ENCODE measurements around the gene CCL18.
"Not testable (repeated sequence)": the region's sequence is repeated elsewhere in the genome, so short reads cannot be mapped to it uniquely, and the experiment has no call there.

CCL18 gene, protein sequence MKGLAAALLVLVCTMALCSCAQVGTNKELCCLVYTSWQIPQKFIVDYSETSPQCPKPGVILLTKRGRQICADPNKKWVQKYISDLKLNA

DNA sequence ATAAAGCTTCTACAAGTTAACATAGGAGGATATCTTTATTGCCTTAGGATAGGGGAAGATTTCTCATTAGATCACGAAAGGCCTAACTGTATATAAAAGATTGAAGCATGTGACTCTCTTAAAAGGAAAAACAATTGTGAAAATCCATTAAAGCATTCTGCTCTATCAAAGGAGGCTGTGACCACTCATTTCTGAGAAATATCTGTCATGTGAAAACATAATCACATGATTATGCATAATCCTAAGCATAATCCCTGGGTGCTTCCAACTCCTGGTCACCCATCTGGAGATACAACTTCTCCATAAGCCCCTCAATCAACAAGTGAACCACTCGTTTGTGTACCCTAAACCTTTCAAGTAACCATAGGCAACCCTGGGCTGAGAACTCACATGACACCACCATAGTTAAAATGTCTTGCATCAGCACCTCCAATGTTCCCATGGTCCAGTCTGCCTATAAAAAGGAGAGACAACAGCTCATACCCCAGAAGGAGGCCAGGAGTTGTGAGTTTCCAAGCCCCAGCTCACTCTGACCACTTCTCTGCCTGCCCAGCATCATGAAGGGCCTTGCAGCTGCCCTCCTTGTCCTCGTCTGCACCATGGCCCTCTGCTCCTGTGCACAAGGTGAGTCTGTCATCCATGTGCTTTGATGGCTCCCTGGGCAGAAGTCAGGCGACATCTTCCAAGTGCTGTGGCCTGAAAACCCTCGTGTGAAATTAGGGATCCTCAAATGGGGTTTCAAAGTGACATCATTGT lies at the start of gene CCL18:
Gene CCL18, plus strand, starts transcription at position 487 of the 756 bp plus-strand sequence. Its CDS starts 71 bp downstream, at position 558.
- H3K27ac Mint-ChIP-seq, result no peak within 1 kb of the TSS
- H3K36me3 Mint-ChIP-seq (ENCODE audit: low read depth), result peaks cover 2% of the 10 kb centered on the region

DNA sequence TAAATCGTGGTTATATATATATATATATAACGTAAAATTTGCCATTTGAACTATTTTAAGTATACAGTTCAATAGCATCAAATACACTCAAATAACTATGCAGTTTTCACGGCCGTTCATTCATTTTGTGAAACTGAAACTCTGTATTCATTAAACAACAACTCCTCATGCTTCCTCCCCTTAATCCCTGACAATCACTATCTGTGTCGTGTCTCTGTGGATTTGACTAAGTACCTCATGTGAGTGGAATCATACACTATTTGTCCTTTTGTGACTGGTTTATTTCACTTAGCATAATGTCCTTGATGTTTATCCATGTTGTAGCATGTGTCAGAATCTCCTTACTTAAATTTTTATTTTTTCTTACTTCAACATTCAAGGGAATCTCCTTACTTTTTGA lies 49.1 kb upstream of the CCL18 start:
- Mint-ChIP-seq H3K27me3 (peaks cover 16% of the 10 kb centered on the region), H3K4me1 (peaks cover 4% of the 10 kb centered on the region), H3K27ac (no peak overlapping the region), H3K36me3 (ENCODE audit: low read depth) (no peaks in the 10 kb centered on the region), H3K9me3 (no peaks in the 10 kb centered on the region), H3K4me3 (no peak overlapping the region)
- DNase-seq, result no peak
- ATAC-seq, result no peak

More for the DNA sequence above, at the start of gene CCL18:
- DNase-seq (no peak), ATAC-seq (no peak)
- H3K9me3 Mint-ChIP-seq, result no peaks in the 10 kb centered on the region
- peaks cover 22% of the 10 kb centered on the region for H3K4me1 Mint-ChIP-seq
- H3K4me3 Mint-ChIP-seq, result no peak within 1 kb of the TSS
- H3K27me3 Mint-ChIP-seq, result peaks cover 11% of the 10 kb centered on the region

DNA sequence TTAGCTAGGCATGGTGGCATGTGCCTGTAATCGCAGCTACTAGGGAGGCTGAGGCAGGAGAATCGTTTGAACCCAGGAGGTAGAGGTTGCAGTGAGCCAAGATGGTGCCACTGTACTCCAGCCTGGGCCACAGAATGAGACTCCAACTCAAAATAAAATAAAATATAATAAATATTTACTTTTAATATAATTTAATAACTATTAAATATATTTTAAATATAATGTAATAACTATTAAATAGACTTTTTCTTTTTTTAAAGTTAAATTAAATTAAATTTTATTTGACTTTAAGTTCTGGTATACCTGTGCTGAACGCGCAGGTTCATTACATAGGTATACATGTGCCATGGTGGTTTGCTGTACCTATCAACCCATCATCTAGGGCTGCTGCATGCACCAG lies 48.2 kb upstream of the CCL18 start:
- H3K27me3 Mint-ChIP-seq, result peaks cover 26% of the 10 kb centered on the region
- H3K36me3 Mint-ChIP-seq (ENCODE audit: low read depth); DNase-seq; H3K4me3 Mint-ChIP-seq; ATAC-seq; H3K9me3 Mint-ChIP-seq; H3K4me1 Mint-ChIP-seq; H3K27ac Mint-ChIP-seq: not testable (repeated sequence)

DNA sequence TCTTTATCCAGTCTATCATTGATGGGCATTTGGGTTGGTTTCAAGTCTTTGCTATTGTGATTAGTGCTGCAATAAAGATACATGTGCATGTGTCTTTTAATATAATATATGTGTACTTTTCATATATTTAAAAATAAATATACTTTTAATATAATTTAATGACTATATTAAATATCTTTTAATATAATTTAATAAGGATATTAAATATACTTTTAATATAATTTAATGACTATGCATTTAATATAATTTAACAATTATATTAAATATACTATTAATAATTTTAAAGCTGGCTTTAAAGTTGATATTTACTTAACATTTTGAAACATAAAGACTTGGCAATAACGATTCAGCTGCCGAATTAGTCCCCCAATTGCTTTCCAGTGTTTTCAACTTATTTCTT lies 47.5 kb upstream of the CCL18 start:
- ATAC-seq (no peak), DNase-seq (no peak)
- Mint-ChIP-seq H3K27ac (no peak overlapping the region), H3K36me3 (ENCODE audit: low read depth) (no peaks in the 10 kb centered on the region), H3K4me3 (no peak overlapping the region), H3K27me3 (peaks cover 31% of the 10 kb centered on the region), H3K4me1 (peaks cover 4% of the 10 kb centered on the region), H3K9me3 (no peaks in the 10 kb centered on the region)

DNA sequence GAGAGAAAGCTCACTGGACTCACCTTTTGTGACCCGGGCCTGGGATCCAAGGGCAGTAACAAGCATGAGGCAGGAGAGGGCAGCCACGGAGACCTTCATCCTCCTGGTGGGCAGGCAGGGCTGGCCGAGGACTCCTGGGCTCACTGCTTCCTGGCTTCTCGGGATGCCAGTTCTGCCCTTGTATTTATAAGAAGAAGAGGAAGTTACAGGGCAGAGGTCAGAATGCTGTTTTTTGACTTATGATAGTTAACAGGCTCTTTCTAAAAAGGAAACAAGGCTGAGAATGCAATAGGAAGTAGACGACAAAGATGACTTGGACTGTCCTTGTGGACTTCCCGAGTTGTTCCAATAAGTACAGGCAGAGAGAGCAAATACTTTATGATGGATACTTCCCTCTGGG lies 46.3 kb upstream of the CCL18 start, which contains the start of gene CCL23:
Gene CCL23, minus strand, starts transcription at position 174 of the 400 bp plus-strand sequence. Its CDS starts 75 bp downstream, at position 99.
- ATAC-seq, result no peak
- Mint-ChIP-seq H3K4me1 (peaks cover 4% of the 10 kb centered on the region), H3K36me3 (ENCODE audit: low read depth) (no peaks in the 10 kb centered on the region), H3K4me3 (no peak within 1 kb of the TSS), H3K9me3 (no peaks in the 10 kb centered on the region), H3K27me3 (peaks cover 41% of the 10 kb centered on the region), H3K27ac (no peak within 1 kb of the TSS)
- DNase-seq, result no peak

DNA sequence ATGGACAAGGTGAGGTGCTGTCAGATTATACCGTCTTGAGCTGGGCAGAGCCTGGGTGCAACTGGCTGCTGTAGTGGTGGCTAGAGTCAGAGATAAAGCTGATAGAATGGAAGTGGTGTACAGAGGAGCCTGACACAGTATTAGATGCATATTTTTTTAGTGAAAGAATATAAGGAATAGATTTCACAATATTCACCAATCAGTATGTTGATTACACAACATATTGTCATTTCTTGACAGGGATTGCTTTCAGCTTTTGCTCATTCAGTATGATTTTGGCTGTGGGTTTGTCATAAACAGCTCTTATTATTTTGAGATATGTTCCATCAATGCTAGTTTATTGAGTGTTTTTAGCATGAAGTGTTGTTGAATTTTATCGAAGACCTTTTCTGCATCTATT lies 44.6 kb upstream of the CCL18 start:
- H3K27ac Mint-ChIP-seq, result no peak overlapping the region
- DNase-seq (no peak), ATAC-seq (no peak)
- no peaks in the 10 kb centered on the region for H3K9me3 Mint-ChIP-seq
- H3K4me1 Mint-ChIP-seq, result peaks cover 4% of the 10 kb centered on the region
- H3K36me3 Mint-ChIP-seq (ENCODE audit: low read depth), result no peaks in the 10 kb centered on the region
- H3K27me3 Mint-ChIP-seq, result peaks cover 35% of the 10 kb centered on the region
- no peak overlapping the region for H3K4me3 Mint-ChIP-seq

DNA sequence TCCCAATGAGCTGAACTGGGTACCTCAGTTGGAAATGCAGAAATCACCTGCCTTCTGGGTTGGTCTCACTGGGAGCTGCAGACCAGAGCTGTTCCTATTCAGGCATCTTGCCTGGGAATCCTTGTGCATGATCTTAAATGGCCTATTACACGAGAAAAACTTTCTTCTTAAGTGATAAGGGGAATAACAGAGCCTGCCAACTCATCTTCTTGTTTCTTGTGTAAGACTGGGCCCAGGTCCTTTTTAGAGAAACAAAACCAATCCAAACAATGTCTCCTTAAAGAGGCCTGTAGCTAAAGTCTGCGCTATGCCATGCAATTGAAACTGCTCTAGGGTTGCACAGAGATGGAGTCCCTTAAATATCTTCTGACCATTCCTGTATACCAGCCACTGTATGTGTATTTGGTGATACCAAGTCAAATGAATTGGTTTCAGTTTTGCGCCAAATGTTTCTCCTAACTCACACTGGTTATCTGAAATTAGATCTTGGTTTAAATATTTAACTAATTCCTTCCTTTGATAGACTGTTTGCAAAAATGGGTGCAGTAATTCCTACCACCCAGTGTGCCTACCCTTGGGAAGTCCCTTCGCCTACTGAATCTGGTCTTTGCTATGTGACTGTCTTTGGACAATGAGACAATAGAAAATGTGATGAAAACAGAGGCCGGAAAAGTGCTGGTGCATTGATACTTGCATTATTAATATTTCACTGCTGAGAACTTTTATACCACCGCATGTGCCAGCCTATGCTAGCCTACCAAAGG lies 39.8 kb upstream of the CCL18 start:
- no peak overlapping the region for H3K4me3 Mint-ChIP-seq
- no peaks in the 10 kb centered on the region for H3K36me3 Mint-ChIP-seq (ENCODE audit: low read depth)
- ATAC-seq, result no peak
- DNase-seq, result no peak
- no peaks in the 10 kb centered on the region for H3K9me3 Mint-ChIP-seq
- H3K27me3 Mint-ChIP-seq, result peaks cover 31% of the 10 kb centered on the region
- no peak overlapping the region for H3K27ac Mint-ChIP-seq
- H3K4me1 Mint-ChIP-seq, result no peaks in the 10 kb centered on the region

DNA sequence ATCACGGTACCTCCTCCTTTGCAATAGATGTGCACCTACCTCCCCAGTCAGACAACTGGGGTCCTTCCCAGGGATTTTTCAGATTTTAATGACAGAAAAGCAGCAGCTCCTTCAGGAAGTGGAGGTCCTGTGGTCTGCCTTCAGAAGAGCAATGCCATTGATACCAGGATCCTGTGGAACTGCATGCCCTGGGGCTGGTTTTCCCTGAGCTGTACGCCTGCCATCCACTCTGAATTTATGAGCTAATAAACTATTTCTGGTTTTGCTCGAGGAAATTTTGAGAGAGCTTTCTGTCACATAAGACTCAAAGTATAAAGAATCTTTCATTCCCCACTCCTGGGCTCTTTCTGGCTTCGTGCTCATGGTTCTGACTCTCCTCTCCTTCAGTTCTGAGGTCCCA lies 36.3 kb upstream of the CCL18 start:
- Mint-ChIP-seq H3K4me1 (no peaks in the 10 kb centered on the region), H3K27me3 (peaks cover 18% of the 10 kb centered on the region), H3K27ac (no peak overlapping the region), H3K9me3 (no peaks in the 10 kb centered on the region), H3K36me3 (ENCODE audit: low read depth) (no peaks in the 10 kb centered on the region), H3K4me3 (no peak overlapping the region)
- no peak for DNase-seq
- ATAC-seq, result no peak

DNA sequence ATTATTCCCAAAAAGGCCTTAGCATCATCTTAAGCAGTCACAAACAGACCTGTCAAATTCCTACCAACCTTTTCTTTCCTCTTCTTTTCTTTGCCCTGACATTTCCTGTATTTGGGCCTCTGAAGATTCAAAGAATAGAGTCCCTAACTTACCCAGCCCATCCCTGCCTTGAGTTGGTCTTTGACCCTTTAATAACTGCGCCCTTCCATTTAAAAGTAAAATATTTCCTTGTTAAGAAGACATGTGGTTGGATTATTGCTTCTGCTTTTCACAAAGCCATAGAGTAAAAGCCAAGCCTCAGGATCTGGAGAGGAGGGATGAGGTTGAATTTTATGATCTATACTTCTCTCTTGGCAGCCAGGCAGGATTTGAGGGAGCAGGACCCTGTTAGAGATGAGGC lies 33.1 kb upstream of the CCL18 start:
- Mint-ChIP-seq H3K36me3 (ENCODE audit: low read depth) (no peaks in the 10 kb centered on the region), H3K27me3 (peaks cover 27% of the 10 kb centered on the region), H3K27ac (no peak overlapping the region), H3K4me3 (no peak overlapping the region), H3K4me1 (peaks cover 6% of the 10 kb centered on the region), H3K9me3 (no peaks in the 10 kb centered on the region)
- DNase-seq, result no peak
- no peak for ATAC-seq

DNA sequence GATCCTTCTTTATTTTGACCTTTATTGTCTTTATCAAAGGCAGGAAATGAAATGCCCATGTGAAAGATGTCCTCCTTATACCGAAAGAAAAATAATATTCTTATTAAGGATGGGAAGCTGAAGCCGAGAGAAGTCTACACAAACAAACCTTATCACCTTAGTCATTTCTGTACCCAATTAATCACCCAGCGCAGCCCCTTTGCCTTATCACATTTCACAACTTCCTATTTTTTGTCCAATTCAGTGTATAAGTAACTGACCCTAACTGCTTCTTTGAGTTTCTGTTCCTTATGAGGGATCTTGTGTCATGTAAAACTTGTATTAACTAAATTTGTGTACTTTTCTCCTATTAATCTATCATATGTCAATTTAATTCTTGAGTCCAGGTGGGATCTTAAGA lies 29.9 kb upstream of the CCL18 start:
- no peaks in the 10 kb centered on the region for H3K9me3 Mint-ChIP-seq
- DNase-seq (no peak), ATAC-seq (no peak)
- H3K27ac Mint-ChIP-seq, result no peak overlapping the region
- H3K36me3 Mint-ChIP-seq (ENCODE audit: low read depth), result no peaks in the 10 kb centered on the region
- no peak overlapping the region for H3K4me3 Mint-ChIP-seq
- H3K4me1 Mint-ChIP-seq, result peaks cover 6% of the 10 kb centered on the region
- H3K27me3 Mint-ChIP-seq, result peaks cover 29% of the 10 kb centered on the region

DNA sequence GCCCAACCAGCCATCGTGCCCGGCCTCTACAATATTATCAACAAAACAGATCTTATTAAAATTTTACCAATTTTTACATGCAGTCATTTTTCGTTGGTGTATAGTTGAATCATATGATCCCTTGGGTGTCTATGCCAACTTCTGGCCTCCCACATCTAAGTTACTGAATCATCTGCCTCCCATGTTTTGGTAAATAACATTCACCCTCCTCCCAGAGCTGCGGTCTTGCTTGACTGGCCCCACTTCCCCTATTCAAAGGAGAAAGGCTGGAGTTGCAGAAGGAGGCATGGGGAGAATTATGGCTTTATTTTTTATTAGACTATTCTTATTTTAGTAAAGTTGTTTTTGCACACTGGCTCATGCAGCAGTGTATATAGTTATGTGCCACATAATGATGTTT lies 27.8 kb upstream of the CCL18 start:
- no peaks in the 10 kb centered on the region for H3K36me3 Mint-ChIP-seq (ENCODE audit: low read depth)
- no peak overlapping the region for H3K27ac Mint-ChIP-seq
- peaks cover 20% of the 10 kb centered on the region for H3K27me3 Mint-ChIP-seq
- peaks cover 7% of the 10 kb centered on the region for H3K4me1 Mint-ChIP-seq
- no peak overlapping the region for H3K4me3 Mint-ChIP-seq
- no peak for ATAC-seq
- no peak for DNase-seq
- H3K9me3 Mint-ChIP-seq, result no peaks in the 10 kb centered on the region

DNA sequence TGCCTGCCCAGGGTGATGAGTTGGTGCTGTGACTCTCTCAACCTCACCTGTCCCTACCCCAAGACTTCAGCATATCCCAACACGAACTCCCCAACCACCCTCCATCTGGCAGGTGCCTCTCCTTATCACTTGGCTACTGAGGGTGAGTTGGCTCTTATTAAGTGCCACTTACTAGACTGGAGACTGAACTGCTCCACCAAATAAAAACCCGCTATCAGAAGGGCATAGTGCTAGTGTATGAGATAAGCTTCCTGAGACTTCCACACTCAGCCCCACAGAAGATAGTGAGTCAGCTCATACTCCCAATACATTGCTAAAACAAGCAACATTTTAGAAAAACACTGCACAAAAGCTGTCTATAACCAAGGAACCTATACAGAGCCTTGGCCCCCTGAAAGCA lies 16.0 kb upstream of the CCL18 start:
- DNase-seq, result no peak
- peaks cover 36% of the 10 kb centered on the region for H3K9me3 Mint-ChIP-seq
- H3K27me3 Mint-ChIP-seq, result peaks cover 31% of the 10 kb centered on the region

DNA sequence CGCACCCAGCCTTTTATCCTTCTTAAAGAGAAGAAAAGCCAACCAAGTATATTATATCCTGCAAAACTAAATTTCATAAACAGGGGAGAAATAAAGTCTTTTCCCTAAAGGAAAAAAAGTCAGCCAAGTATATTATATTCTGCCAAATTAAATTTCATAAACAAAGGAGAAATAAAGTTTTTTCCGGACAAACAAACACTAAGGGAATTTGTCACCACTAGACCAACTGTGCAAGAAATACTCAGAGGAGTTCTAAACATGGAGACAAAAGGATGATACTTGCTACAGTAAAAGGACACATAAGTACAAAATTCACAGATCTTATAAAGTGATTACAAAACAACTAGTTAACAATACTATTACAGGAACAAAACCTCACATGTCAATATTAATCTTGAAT lies 14.4 kb upstream of the CCL18 start:
- no peak overlapping the region for H3K27ac Mint-ChIP-seq
- H3K4me3 Mint-ChIP-seq, result no peak overlapping the region
- no peaks in the 10 kb centered on the region for H3K4me1 Mint-ChIP-seq
- DNase-seq (no peak), ATAC-seq (no peak)
- peaks cover 36% of the 10 kb centered on the region for H3K9me3 Mint-ChIP-seq
- peaks cover 3% of the 10 kb centered on the region for H3K36me3 Mint-ChIP-seq (ENCODE audit: low read depth)
- H3K27me3 Mint-ChIP-seq, result peaks cover 28% of the 10 kb centered on the region

More for the DNA sequence above, 16.0 kb upstream of the CCL18 start:
- Mint-ChIP-seq H3K4me1 (no peaks in the 10 kb centered on the region), H3K36me3 (ENCODE audit: low read depth) (peaks cover 3% of the 10 kb centered on the region), H3K27ac (no peak overlapping the region), H3K4me3 (no peak overlapping the region)
- no peak for ATAC-seq

DNA sequence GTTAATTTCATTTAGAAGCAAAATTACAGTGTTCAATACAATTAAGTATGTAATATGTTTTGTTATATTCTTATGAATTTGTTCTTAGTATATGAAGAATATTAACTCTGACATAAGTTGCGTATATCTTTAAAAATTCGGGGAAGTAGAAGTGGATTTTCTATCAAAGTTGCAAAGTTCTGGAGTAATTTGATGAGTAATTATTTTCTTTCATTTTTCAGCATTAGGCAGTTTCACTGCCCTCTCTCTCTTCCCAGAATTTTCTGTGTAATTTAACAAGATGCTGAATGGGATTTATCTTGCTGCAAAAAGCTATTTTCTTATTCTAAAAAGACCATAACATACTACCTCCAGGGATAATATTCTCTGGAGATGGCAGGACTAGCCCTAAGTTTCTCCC lies 8.9 kb upstream of the CCL18 start:
- Mint-ChIP-seq H3K4me3 (no peak overlapping the region), H3K27ac (no peak overlapping the region), H3K27me3 (peaks cover 15% of the 10 kb centered on the region), H3K9me3 (peaks cover 16% of the 10 kb centered on the region), H3K36me3 (ENCODE audit: low read depth) (peaks cover 3% of the 10 kb centered on the region), H3K4me1 (peaks cover 10% of the 10 kb centered on the region)
- ATAC-seq, result no peak
- DNase-seq, result no peak

DNA sequence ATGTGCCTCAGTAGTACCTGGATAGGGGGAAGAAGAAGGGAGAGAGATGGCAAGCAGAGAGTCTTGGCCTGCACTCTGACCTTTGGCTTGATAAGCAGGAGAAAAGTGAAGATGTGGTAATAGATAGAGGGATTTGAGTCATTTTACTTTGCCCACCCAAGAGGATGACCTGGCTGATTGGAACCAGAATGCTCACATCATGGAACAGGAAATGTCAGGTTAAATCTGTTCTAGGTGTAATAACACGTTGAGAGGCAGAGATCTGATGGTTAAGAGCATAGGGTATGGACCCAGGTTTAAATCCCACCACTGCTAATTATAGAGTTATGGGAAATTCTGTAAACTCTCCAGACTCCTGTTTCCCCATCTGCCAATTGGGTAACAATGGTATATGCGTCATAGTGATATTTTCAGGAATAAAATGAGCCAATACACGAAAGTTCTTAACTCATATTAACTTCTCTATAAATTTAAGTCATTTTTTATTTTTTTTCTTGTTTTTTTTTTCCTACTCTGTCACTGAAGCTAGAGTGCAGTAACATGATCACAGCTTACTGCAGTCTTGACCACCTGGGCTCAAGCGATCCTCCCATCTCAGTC lies 8.1 kb upstream of the CCL18 start:
- Mint-ChIP-seq H3K27me3 (peaks cover 15% of the 10 kb centered on the region), H3K4me1 (peaks cover 10% of the 10 kb centered on the region), H3K9me3 (peaks cover 13% of the 10 kb centered on the region), H3K27ac (no peak overlapping the region), H3K4me3 (no peak overlapping the region), H3K36me3 (ENCODE audit: low read depth) (peaks cover 3% of the 10 kb centered on the region)
- ATAC-seq, result peak; percentile 36
- no peak for DNase-seq

All from activated naive CD8-positive, alpha-beta T cell treated with anti-CD3 and anti-CD28 coated beads, Interleukin-2, amount 50 U/mL, for 24 hours (primary cell).